ENCODE results near the gene EFCAB14.

- TF ChIP-seq PKNOX1 (IDR thresholded peaks at IDR 0.05) (no peak), CTCF (IDR thresholded peaks at IDR 0.05 in 2 of 3, conservative IDR thresholded peaks at IDR 0.05 in 1 of 3; ENCODE audit: insufficient read depth in 2 of 3, low read depth in 1 of 3, low read length in 3 of 3) (no peak), XRCC4 (IDR thresholded peaks at IDR 0.05; ENCODE audit: extremely low read depth, insufficient read depth, insufficient read length) (no peak), MAX (CRISPR knock-in tag; IDR thresholded peaks at IDR 0.05) (no peak), RBBP5 (IDR thresholded peaks at IDR 0.05; ENCODE audit: borderline replicate concordance, insufficient read depth, low read length, poor library complexity, severe bottlenecking) (no peak), BCLAF1 (IDR thresholded peaks at IDR 0.05; ENCODE audit: borderline replicate concordance in 1 of 2, control insufficient read depth in 1 of 2, low read depth in 2 of 2, low read length in 1 of 2) (no peak), ESRRA (IDR thresholded peaks at IDR 0.05; ENCODE audit: borderline replicate concordance, low read depth) (no peak), GATAD2B (IDR thresholded peaks at IDR 0.05; ENCODE audit: borderline replicate concordance) (no peak), SMARCB1 (IDR thresholded peaks at IDR 0.05; ENCODE audit: insufficient read length, low read depth) (no peak)
These were observed 35.1 kb upstream of the EFCAB14 start for GRCh38 chr1:46753985-46754384.

Data from K562 (cell line).